Measurements from ENCODE around the gene ZNF331. TPM values are rescaled to one million over a fixed set of nuclear protein-coding genes. Genes with fewer than 3 reads are reported as not detected.

The ZNF331 gene
- total and polyA plus RNA-seq, 9 donors: 23.7 to 365 (median 108) TPM

GRCh38 chr19:53596056-53596455, 58.1 kb downstream of the ZNF331 start:
- WGBS, 3 donors: 59 to 67% (median 61%) methylated on average over 9 of the region's 9 CpGs
- intact Hi-C loops (cut with DNase I): no loop called here
- no peaks in the 10 kb centered on the region for H3K36me3 ChIP-seq
- no peak overlapping the region for H3K4me3 ChIP-seq
- TF ChIP-seq EP300 (IDR thresholded peaks at IDR 0.05): no peak
- no peaks in the 10 kb centered on the region for H3K27me3 ChIP-seq
- H3K9me3 ChIP-seq: no peaks in the 10 kb centered on the region
- no peak overlapping the region for H3K27ac ChIP-seq
- no peaks in the 10 kb centered on the region for H3K4me1 ChIP-seq (ENCODE audit: insufficient read depth)
- no peak for DNase-seq

GRCh38 chr19:53597023-53597422, 59.1 kb downstream of the ZNF331 start:
- DNase-seq: no peak
- H3K27ac ChIP-seq: no peak overlapping the region

GRCh38 chr19:53598361-53598760, 60.4 kb downstream of the ZNF331 start:
- Histone ChIP-seq H3K9me3 (no peaks in the 10 kb centered on the region), H3K4me1 (ENCODE audit: insufficient read depth) (no peaks in the 10 kb centered on the region), H3K27ac (no peak overlapping the region), H3K4me3 (no peak overlapping the region), H3K27me3 (no peaks in the 10 kb centered on the region), H3K36me3 (no peaks in the 10 kb centered on the region)
- DNase-seq: no peak
- WGBS, 3 donors: 66 to 80% (median 72%) methylated on average over 10 of the region's 10 CpGs
- intact Hi-C loops (cut with DNase I): no loop called here
- no peak for TF ChIP-seq EP300 (IDR thresholded peaks at IDR 0.05)
- no peak for TF ChIP-seq CTCF (IDR thresholded peaks at IDR 0.05)
- TF ChIP-seq POLR2A (IDR thresholded peaks at IDR 0.05): no peak

More at GRCh38 chr19:53597023-53597422, 59.1 kb downstream of the ZNF331 start:
- Histone ChIP-seq H3K9me3 (no peaks in the 10 kb centered on the region), H3K4me3 (no peak overlapping the region), H3K4me1 (ENCODE audit: insufficient read depth) (no peaks in the 10 kb centered on the region), H3K27me3 (no peaks in the 10 kb centered on the region), H3K36me3 (no peaks in the 10 kb centered on the region)
- TF ChIP-seq EP300 (IDR thresholded peaks at IDR 0.05) (no peak), CTCF (IDR thresholded peaks at IDR 0.05) (no peak), POLR2A (IDR thresholded peaks at IDR 0.05) (no peak)
- WGBS, 3 donors: 81 to 88% (median 85%) methylated on average over 12 of the region's 12 CpGs
- intact Hi-C loops (cut with DNase I): no loop called here

- H3K36me3 ChIP-seq: no peaks in the 10 kb centered on the region
- H3K27ac ChIP-seq: no peak overlapping the region
- intact Hi-C loops (cut with DNase I): no loop called here
- H3K4me1 ChIP-seq (ENCODE audit: insufficient read depth): no peaks in the 10 kb centered on the region
- no peak for TF ChIP-seq CTCF (IDR thresholded peaks at IDR 0.05)
- TF ChIP-seq EP300 (IDR thresholded peaks at IDR 0.05): no peak
- no peak for TF ChIP-seq POLR2A (IDR thresholded peaks at IDR 0.05)
- H3K4me3 ChIP-seq: no peak overlapping the region
- WGBS, 3 donors: 72 to 75% (median 72%) methylated on average over 4 of the region's 4 CpGs
- H3K27me3 ChIP-seq: no peaks in the 10 kb centered on the region
- DNase-seq: no peak
- H3K9me3 ChIP-seq: no peaks in the 10 kb centered on the region
Observed at GRCh38 chr19:53600217-53600616, 62.3 kb downstream of the ZNF331 start.

GRCh38 chr19:53606031-53606430, 68.1 kb downstream of the ZNF331 start:
- TF ChIP-seq CTCF (IDR thresholded peaks at IDR 0.05): no peak
- no peak for TF ChIP-seq EP300 (IDR thresholded peaks at IDR 0.05)
- no peak for TF ChIP-seq POLR2A (IDR thresholded peaks at IDR 0.05)
- H3K27me3 ChIP-seq: no peaks in the 10 kb centered on the region
- no peaks in the 10 kb centered on the region for H3K36me3 ChIP-seq
- intact Hi-C loops (cut with DNase I): no loop called here
- no peak overlapping the region for H3K27ac ChIP-seq
- no peaks in the 10 kb centered on the region for H3K9me3 ChIP-seq
- 78 to 81% (median 80%) methylated on average over 15 of the region's 15 CpGs for WGBS, 3 donors
- no peaks in the 10 kb centered on the region for H3K4me1 ChIP-seq (ENCODE audit: insufficient read depth)
- DNase-seq: no peak
- no peak overlapping the region for H3K4me3 ChIP-seq
